Islet of Langerhans (tissue), 1 donor: Measurements from ENCODE around the gene UNC5CL.
"Not testable (repeated sequence)": the region's sequence is repeated elsewhere in the genome, so short reads cannot be mapped to it uniquely, and the experiment has no call there.

Experiments
- FAIRE-seq: peaks from one replicate; lab custom pipeline; 2011; peaks lifted over from hg19 to GRCh38; lab: Jason Lieb, UNC

The UNC5CL gene

GRCh38 chr6:41038205-41038604 lies 816 bp downstream of the UNC5CL start:
- FAIRE-seq: no peak

GRCh38 chr6:41037107-41037900 lies 1.7 kb downstream of the UNC5CL start:
- FAIRE-seq: no peak

GRCh38 chr6:41036601-41037000 lies 2.4 kb downstream of the UNC5CL start:
- FAIRE-seq: no peak

DNA sequence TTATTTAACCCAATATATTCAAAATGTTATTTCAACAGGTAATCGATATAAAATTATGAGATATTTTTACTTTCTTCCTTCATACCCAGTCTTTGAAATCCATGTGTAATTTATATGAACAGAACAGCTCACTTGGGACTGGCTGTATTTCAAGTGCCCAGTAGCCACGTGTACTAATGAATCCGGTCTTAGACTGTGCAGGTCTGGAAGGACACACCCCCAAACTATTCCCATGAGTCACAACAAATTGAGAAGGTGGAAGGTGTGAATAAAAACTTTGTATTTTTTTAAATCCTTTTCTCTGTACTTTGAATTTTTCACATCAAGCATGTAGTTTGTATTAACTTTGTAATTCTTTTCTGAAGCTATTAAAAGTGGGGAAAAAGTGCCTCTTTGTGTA lies 2.8 kb downstream of the UNC5CL start:
- FAIRE-seq: peak; percentile 66

GRCh38 chr6:41033776-41034175 lies 5.2 kb downstream of the UNC5CL start:
- FAIRE-seq: no peak

- no peak for FAIRE-seq
Measured at GRCh38 chr6:41032830-41033229, 6.2 kb downstream of the UNC5CL start.

DNA sequence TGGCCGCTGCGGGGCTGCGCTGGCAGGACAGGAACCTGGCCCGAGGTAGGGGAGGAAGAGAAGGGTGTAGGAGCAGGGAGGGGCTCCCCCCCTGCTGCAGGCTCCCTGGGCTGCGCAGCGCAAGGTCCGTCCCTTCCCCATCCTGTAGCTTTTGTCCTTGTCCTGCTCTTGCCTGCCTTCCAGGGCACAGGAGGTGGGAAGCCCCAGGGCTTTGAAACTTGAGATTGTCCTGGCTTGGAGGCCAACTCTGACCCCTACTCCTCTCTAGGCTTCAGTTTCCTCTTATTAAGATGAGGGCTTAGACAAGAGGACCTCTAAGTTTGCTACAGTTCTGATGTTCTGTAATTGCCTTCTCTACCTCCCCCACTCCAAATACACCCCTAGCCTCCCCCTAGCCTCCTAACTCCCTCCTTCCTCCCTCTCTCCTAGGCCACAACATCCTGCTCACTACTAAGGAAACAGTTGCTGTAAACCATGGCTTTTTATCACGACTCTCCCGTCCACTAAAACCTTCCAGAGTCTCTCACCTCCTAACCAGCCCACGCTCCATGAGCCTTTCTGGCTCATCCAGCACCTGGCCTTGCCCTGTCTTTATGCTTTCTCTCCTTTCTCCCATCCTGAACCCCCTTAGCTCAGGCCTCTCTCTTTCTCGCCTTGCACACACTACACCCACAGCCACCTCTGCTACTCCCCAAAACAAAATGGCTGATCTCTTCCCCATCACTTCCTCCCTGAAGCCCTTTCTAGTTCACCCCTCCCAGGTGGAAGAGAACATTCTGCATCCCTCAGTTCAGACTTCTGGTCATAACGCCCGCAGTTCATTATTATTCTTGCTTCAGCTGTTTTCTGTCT lies 10.2 kb downstream of the UNC5CL start:
- FAIRE-seq: no peak

DNA sequence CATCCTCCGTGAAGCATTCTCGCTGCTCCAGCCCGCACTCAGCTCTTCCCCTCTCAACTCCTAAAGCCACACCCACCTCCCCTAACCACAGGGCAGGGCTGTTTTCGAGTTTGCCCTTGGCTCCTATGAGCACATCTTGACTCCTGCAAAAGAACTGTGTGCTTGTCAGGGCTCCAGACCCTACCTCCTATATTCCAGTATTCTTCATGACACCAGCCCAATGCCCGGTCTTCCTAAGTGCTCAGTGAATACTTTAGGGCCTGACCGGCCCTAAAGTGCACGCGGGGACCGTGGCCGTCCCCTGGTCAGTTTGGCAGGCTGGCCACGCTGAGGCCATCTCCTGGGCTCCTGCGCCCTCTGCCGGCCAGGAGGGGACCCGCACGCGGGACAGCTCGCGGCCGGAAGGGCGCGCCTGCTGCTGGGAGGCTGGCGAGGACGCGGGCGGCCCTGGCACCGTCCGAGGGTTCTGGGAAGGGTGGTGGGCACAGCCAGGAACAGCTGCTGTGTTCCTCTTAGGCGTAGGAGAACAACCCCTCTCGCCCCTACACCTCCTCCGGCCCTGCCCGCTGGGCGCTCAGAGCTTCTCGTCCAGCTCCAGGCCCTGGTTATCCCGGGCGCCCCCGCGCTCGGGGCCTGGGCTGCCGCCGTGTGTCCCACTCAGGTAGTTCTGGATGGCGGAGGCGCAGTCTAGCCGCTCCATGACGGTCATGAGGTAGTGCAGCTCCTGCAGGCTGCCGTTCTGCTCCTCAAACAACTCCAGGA lies 11.0 kb downstream of the UNC5CL start:
- no peak for FAIRE-seq

- FAIRE-seq: no peak
Measured at GRCh38 chr6:41027241-41027640, 11.8 kb downstream of the UNC5CL start.

- no peak for FAIRE-seq
Measured at GRCh38 chr6:41025966-41026530, 13.0 kb downstream of the UNC5CL start.

- no peak for FAIRE-seq
Measured at GRCh38 chr6:41023114-41023513, 15.9 kb downstream of the UNC5CL start.

DNA sequence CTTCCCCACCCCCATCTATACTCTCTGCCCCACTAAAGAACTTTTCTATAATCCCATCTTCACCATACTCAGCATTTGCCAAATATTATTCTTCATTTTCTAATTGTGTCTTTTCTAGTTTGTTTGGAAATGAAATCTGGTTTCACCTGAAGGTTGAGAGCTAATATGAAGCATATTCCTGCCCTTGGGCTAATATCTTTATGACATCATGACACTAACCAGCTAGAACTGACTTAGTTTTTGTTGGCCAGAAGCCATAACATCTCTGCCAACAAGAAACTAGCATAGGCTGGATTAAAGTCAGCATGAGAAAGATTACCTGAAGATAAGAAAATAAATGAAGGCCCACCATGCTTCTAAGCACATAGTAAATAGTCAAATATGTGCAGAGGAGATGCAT lies 16.7 kb downstream of the UNC5CL start:
- FAIRE-seq: no peak

DNA sequence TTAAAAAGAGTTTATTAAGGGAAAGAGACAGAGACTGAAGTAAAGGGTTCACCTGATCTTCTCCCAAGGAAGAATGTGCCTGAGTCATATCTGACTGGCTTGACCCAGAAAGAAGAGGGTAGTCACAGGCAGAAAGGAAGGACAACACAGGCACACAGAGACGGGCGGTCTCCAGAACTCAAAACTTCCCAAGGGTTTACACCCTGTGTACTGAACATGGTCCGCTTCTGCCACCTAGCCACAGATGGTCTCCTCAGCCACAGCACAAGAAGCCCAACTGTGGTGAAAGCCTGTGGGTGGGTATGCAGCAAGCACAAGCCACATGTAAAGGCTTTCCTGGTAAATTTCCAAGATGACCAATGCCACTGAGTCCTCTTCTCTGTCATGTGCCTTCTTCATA lies 17.2 kb downstream of the UNC5CL start:
- no peak for FAIRE-seq

DNA sequence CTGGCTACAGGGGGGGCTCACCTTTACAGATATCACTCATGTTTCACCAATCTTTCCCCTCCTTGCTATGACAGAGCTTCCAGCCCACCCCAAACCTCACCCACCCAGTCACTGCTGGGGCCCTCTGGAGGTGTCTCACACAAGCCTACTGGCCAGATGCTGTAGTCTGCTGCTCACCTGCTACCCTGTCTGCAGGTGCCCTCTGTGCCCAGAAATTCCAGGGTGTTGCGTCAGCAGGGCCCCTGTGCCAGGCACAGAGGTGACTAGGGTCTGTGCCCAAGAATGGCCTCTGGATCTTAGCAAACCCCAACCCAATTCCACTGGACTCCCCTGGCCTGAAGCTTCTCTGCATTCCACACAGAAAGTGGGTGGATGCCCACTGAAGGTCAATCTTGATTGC lies 21.4 kb downstream of the UNC5CL start:
- no peak for FAIRE-seq

GRCh38 chr6:41015860-41016259 lies 23.2 kb downstream of the UNC5CL start:
- not testable (repeated sequence) for FAIRE-seq

GRCh38 chr6:41014780-41015179 lies 24.2 kb downstream of the UNC5CL start:
- no peak for FAIRE-seq

- no peak for FAIRE-seq
Measured at GRCh38 chr6:41013466-41014153, 25.4 kb downstream of the UNC5CL start.

- FAIRE-seq: no peak
Measured at GRCh38 chr6:41011673-41012072, 27.3 kb downstream of the UNC5CL start.

- no peak for FAIRE-seq
Measured at GRCh38 chr6:41009669-41010068, 29.4 kb downstream of the UNC5CL start.

DNA sequence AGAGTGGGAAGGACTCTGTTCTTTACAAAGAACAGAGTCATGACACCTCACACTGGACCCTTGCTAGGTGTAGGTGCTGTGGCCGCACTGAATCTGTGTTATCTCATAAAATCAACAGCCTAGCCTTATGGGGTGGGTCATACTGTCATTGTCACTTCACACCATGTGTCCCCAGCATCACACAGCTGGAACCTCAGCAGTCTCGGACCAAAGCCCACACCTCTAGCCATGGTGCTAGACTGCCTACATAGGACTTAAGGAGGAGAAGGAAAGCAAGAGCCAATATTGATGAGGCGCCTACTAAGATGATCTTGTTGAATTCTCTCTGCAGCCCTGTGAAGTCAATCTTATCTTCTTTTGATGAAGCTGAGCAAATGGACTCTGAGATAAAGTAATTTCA lies 31.0 kb downstream of the UNC5CL start:
- no peak for FAIRE-seq

GRCh38 chr6:41006980-41007379 lies 32.0 kb downstream of the UNC5CL start:
- FAIRE-seq: not testable (repeated sequence)

- FAIRE-seq: peak; percentile 86
Measured at GRCh38 chr6:41006217-41006616, 32.8 kb downstream of the UNC5CL start.
